ENCODE data around the gene KIAA1671.

GRCh38 chr22:25068707-25069106 lies 116.2 kb downstream of the KIAA1671 start:
- TF ChIP-seq RAD21 (IDR thresholded peaks at IDR 0.05; ENCODE audit: low read length) (no peak), CTCF (conservative IDR thresholded peaks at IDR 0.05; ENCODE audit: low read depth, low read length) (no peak), ELK1 (IDR thresholded peaks at IDR 0.05; ENCODE audit: borderline replicate concordance, low read depth, low read length) (no peak), SMC3 (IDR thresholded peaks at IDR 0.05; ENCODE audit: low read depth, low read length) (no peak), CEBPB (IDR thresholded peaks at IDR 0.05; ENCODE audit: low read depth, low read length) (no peak), USF2 (IDR thresholded peaks at IDR 0.05; ENCODE audit: low read depth, low read length) (no peak), NFE2L2 (IDR thresholded peaks at IDR 0.05; ENCODE audit: low read depth, low read length) (no peak), POLR2A (IDR thresholded peaks at IDR 0.05; ENCODE audit: low read depth, low read length) (no peak), MAFK (IDR thresholded peaks at IDR 0.05; ENCODE audit: low read depth, low read length) (no peak), RCOR1 (IDR thresholded peaks at IDR 0.05; ENCODE audit: insufficient replicate concordance, low read length) (no peak), MAZ (IDR thresholded peaks at IDR 0.05; ENCODE audit: borderline replicate concordance, low read depth, low read length) (no peak)
